Astrocyte of the cerebellum (primary cell): ENCODE measurements around the gene KRT28.
A peak's percentile ranks its signal among the peaks of the same experiment; 100 is the strongest.

Source experiments
- DNase-seq: peaks from one replicate; pipeline ENCODE4 v3.0.0-alpha.2; 2011; ENCODE audit warnings: low read depth
- H3K4me3 ChIP-seq: 2 replicates; pipeline ENCODE4 v1.5.1; 2011; ENCODE audit warnings: mild to moderate bottlenecking, low read depth, low read length, moderate library complexity
- CTCF ChIP-seq: IDR thresholded peaks from 2 replicates; pipeline ENCODE4 v1.5.1; 2012; ENCODE audit warnings: low read length, low read depth, moderate library complexity, mild to moderate bottlenecking; ENCODE audit errors: missing control alignments
- in situ Hi-C: cut with HindIII; loops from 2 replicates; pipeline ENCODE4 v1.10.0; 2017; ENCODE audit warnings: low sequenced_read_pairs

The KRT28 gene

DNA sequence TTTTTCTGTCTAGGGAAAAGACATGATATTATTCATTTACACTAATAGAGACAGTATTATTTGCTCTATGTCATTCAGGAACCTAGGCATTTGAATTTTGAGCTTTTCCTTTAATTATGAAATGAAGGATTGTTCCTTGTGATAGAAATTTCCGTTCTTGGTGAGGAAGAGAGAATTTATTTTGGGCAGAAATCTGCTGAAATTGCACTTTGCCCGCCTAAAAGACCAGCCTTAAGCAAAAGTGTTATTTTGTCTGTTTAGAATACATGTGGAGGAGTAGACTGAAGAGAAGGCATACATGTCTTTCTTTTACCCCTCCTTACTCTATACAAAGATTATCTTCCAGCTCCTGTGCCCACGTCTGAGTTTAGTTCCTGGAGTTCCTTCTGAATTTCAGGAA lies 39.4 kb upstream of the KRT28 start:
- DNase-seq: no peak
- TF ChIP-seq CTCF: no peak
- H3K4me3 ChIP-seq: no peak overlapping the region
- in situ Hi-C loops: no loop called here

- in situ Hi-C loops: no loop called here
- no peak overlapping the region for H3K4me3 ChIP-seq
- DNase-seq: no peak
- no peak for TF ChIP-seq CTCF
Observed at GRCh38 chr17:40836020-40836419, 36.3 kb upstream of the KRT28 start.

DNA sequence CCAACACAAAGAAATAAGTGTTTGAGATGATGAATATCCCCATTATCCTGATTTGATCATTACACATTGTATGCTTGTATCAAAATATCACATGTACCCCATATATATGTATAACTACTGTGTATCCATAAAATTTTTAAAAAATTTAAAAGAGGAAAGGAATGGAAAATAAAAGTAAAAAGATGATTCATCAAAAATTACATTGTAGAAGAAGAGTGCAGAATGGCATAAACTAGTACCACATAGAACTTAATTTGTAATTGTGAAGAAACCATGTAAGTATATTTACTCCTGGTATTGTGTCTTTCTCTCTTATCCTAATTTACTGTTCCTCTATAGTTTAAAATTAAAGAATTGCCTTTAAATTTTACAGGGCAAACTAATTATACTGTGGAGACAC lies 34.1 kb upstream of the KRT28 start:
- in situ Hi-C loops: no loop called here
- DNase-seq: no peak
- no peak for TF ChIP-seq CTCF
- no peak overlapping the region for H3K4me3 ChIP-seq

DNA sequence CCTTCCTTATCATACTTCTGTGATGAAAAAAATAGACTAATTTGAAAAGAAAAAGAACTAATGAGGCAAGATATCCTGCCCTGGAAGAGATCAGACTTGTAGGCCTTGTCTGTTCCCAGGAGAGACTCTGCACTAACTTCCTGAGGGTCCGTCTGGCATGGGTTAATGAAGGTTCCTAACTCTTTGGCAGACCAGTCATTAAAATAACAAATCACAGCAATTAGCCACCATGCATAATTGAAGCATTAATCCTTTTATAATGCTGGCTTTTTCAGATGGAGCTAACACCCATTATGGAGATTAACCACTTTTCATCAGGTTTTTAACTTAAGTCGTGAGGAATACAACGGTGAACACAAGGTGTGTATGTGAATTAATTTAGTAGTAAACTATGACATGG lies 33.1 kb upstream of the KRT28 start:
- in situ Hi-C loops: no loop called here
- H3K4me3 ChIP-seq: no peak overlapping the region
- no peak for TF ChIP-seq CTCF
- DNase-seq: no peak

DNA sequence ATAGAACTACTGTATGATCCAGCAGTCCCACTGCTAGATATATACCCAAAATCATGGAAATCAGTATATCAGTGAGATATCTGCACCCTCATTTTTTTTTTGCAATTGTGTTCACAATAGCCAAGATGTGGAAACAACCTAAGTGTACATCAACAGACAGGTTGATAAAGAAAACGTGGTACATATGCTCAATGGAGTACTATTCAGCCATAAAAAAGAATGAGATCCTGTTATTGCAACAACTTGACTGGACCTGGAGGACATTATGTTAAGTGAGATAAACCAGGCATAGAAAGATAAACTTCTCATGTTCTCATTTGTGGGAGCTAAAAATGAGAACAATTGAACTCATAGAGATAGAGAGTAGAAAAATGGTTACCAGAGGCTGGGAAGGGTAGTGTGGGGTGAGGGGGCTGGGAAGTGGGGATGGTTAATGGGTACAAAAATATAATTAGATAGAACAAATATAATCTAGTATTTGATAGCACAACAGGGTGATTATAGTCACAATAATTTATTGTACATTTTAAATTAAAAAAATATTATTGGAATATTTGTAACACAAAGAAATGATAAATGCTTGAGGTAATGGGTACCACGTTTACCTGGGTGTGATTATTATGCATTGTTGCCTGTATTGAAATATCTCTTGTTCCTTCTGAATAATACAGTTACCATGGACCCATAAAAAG lies 30.5 kb upstream of the KRT28 start:
- H3K4me3 ChIP-seq: no peak overlapping the region
- in situ Hi-C loops: no loop called here
- DNase-seq: no peak
- no peak for TF ChIP-seq CTCF

- TF ChIP-seq CTCF: no peak
- in situ Hi-C loops: no loop called here
- no peak overlapping the region for H3K4me3 ChIP-seq
- peak; percentile 8 for DNase-seq
Observed at GRCh38 chr17:40828454-40829044, 28.8 kb upstream of the KRT28 start.
